ENCODE data around the gene RASSF8.

RASSF8 gene, protein sequence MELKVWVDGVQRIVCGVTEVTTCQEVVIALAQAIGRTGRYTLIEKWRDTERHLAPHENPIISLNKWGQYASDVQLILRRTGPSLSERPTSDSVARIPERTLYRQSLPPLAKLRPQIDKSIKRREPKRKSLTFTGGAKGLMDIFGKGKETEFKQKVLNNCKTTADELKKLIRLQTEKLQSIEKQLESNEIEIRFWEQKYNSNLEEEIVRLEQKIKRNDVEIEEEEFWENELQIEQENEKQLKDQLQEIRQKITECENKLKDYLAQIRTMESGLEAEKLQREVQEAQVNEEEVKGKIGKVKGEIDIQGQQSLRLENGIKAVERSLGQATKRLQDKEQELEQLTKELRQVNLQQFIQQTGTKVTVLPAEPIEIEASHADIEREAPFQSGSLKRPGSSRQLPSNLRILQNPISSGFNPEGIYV

DNA sequence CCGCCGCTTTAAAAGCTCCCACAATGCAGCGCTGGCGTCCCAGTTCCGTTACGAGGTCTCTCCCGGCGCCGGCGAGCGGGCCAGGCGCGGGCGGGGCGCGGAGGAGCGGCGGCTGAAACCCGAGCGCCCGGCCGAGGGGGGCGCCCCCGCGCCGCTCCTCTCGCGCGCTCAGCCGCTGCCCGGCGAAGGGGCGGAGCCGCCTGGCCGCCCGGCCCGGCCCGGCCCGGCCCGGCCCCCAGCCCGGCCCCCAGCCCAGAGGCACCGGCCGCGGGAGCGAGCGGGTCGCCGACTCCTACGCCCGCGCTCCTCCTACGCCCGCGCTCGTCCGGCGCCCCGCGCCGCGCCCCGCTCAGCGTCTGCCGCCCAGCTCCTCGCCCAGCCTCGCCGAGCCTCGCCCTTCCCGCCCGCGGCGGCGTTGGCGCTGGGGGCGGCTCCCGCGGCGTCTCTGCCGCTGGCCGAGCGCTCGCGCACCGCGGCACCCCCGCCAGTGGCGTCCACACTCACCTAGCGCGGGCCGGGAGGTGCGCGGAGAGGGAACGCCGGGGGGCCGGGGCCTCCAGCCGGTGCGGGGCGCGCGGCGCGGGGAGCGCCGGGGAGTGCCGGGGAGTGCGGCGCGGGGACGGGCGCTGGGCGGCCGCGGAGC lies at the start of gene RASSF8:
TSS of gene RASSF8 (plus strand) at position 255 of the 643 bp plus-strand sequence. CDS start 96,662 bp downstream, outside the sequence.
- DNase-seq (ENCODE audit: low read depth) = no peak

DNA sequence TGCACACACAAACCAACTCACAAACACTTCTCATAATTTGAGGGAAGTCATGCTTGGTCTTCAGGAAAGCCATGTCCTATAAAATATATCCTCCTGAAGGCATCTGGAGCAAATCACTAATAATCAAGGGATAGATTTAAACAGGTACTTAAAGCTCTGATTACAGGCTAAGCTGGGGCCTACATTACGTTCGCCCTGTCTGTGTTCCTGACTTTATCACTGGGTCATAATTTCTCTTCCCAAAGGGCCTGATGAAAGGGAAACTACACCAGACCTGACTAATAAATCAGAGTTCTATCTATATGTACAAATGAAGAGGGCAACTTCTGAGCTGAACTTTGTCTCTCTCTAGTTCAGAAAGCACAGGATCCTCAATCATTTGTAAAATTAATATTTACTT lies 43.9 kb upstream of the RASSF8 start:
- DNase-seq (ENCODE audit: low read depth) = no peak

DNA sequence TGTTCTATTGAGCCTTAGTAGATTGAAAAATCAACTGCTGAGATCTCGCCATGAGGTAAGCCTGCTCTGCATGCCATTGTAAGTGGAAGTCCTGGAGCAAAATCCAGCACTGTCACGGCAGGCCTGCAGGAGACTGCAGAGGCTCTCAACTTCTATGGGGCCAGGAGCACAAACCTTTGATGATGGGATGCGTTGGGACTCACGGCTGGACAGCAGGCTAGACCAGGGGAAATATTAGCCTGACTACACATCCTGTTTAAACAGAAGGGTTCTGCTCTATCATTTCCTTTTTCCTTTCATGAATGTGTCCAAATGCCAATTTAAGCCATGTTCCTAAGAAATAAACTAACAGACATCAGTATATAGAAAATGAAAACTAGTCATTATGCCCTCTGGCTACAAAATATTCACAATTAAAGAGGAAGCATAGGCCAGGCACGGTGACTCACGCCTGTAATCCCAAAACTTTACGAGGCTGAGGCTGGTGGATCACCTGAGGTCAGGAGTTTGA lies 33.9 kb upstream of the RASSF8 start:
- no peak for DNase-seq (ENCODE audit: low read depth)

DNA sequence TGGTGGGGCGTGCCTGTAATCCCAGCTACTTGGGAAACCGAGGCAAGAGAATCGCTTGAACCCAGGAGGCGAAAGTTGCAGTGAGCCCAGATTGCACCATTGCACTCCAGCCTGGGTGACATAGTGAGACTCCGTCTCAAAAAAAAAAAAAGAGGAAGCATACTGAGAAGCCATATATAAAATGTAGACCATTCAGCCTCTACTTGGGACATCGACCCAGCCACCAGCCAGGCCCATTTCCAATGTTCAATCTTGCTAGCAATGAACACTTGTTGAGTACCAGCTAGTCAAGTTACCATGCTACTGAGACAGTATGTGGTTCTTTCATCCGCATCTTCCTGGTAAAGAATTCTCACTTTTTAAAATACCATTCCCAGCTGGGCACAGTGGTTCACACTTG lies 33.4 kb upstream of the RASSF8 start:
- no peak for DNase-seq (ENCODE audit: low read depth)

DNA sequence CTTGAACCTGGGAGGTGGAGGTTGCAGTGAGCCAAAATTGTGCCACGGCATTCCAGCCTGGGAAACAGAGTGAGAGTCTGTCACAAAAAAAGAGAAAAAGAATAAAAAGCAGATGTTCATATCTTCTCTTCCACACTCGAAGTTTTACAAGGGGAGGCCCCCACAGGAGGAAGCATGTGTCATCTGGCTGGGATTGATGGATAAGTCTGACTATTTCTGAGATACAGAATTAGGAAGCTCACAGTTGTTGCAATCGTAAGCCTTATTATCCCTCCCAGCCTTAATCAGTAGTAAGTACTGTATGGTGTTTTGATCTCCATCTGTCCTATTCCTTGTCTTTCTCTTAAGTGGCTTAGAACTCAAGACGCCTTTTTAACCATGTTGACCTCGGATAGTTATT lies 31.9 kb upstream of the RASSF8 start:
- no peak for DNase-seq (ENCODE audit: low read depth)

DNA sequence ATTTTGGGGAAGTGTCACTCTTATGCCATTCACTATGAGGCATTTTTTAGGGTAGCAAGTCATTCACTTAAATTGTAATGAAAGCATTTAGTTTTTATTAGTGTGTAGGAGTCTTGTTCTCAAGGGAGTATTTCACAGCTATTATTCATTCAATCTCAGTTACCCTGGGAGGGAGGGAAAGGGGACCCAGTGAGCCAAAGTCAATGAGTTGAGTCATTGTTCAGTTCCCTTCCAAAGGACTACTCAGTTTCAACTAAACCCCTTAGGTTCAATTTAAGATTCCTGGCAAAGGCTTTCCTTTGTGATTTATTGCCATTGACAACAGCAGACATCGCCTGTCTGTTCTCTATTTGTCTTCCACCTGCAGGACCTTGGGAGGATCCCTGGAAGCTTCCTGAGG lies 29.3 kb upstream of the RASSF8 start:
- DNase-seq (ENCODE audit: low read depth) = no peak

DNA sequence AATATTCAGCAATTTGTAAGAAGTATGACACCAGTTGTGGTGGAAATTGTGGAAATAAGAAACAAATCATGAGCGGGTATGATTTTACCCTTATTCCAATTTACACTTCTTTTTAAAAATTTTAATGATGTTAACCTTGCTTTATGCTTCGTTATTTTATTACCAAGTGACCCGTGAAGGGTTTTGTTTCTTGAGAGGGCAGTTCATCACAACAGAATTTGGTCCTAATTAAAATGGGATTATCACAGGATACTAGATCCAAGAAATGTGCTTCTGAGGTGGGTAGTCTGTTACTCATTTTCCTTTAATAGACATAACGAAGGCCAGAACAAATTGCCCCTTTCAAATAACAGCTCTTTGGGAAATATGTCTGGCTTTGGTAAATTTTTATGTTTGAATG lies 25.5 kb upstream of the RASSF8 start:
- DNase-seq (ENCODE audit: low read depth) = no peak

DNA sequence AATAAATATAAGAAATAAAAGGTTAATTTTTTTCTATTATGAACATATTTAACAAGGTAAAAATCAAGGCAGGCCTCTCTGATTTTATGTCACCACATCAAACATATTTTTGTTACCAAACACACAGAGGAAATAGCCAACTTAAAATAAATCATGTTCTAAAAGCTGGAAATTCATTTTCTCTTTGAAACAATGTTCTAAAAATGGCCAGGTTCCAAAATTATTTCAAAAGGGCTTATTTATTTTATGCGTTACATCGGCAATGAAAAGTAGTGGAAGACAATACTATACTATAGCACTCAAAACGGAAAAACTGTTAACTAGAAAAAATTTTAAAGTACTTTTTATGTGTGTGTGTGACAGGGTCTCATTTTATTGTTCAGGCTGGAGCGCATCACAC lies 24.0 kb upstream of the RASSF8 start:
- no peak for DNase-seq (ENCODE audit: low read depth)

DNA sequence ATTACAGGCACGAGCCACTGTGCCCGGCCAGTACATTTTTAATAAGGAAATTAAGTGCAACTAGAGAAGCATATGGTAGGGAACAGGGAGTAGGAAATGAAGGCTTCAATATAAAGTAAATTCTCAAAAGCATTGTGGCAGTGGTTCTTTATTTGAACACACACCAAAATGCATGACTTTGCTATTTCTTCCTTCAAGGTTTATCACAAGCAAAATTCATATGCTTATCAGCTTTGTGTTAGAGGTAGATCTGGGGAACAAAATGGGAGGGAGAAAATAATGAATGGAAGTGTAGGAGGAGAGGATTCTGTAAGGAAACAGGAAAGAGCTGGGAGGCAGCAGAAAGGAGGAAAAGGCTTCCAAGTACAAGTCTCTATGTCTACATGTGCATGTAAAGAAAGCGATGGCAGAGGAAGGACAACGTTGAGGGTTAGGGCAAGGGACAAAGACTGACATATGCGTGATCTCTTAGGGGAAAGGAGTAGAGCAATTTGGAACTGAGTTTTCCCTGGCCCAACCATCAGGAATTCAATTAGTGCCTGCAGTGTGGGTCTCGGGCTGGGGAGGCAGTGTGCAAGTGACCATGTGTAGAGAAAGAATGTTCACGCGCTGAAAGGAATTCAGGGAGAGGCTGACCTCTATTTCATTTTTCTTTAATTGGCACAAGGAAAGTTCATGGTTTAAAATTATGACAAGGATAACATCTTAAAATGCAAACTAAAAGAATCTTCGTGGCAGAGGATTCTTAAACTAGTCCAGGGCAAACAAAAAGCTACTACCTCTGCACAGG lies 22.9 kb upstream of the RASSF8 start:
- no peak for DNase-seq (ENCODE audit: low read depth)

DNA sequence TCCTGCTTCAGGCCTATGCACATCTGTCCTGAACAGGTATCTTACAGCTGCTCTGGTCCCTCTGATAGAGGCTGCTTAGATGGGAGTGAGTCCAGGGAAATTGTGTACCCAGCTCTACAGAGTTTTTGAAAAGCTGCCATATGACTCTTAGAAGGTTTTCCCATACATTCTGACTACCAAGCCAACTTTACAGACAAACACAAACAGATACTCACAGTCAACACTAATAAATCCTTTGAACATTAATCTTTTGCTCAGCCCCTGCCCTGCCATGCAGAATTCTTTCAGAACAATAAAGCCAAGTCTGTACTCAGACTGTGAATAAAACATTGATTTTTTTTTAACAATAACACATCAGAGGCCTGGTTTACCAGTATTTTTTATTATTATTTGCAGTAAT lies 21.4 kb upstream of the RASSF8 start:
- DNase-seq (ENCODE audit: low read depth) = no peak

DNA sequence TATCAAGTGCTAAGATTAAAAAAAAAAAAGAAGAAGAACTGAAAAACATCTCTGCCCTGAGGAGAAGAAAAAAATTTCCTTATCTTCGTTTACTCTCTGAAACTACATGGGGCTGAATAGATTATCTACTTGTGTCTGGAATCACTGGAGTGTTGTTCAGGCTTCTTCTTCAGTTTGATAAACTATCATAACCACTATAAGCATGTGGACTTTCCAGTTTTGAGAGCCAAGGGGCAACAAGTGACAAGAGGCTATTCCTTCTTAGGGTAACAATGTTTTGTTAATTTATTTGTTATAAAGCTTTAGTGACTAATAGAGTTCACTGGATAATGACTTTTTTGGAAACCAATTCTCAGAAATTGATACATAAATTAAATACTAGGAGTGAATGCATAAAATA lies 19.9 kb upstream of the RASSF8 start:
- no peak for DNase-seq (ENCODE audit: low read depth)

DNA sequence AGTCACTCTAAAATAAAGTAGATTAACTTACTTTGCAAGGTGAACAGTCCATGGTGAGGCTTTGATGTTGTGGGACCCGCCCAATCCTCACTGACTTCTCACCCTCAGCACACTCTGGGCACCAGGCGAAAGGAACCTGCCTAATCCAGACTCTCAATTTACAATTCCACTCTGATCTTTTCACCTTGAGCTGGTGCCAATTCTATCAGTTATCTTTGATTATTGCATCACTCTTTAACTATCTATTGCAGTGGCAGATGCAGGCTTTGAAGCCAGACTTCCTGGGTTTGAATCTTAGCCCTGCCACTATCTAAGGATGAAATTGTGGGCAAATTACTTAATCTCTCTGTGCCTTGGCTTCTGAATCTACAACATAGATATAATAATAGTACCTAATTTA lies 18.9 kb upstream of the RASSF8 start:
- DNase-seq (ENCODE audit: low read depth) = no peak

DNA sequence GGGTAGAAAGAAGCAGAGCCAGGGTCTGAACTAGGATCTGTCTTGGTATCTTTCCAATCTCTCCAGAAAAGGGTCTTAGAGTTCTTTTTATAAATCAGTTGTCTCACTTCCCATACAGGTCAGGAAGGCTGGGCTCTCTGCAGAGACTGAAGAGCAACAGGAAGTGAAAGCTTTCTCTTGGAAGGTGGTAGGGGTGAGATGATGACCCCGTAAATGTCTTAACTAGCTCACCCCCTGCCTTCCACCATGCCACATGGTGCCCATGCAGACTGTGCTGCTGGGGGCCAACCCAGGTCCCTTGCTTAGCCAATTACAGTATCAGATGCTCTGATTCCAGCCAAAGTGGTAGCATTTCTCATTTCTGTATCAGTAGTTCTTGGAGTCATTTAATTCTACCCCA lies 17.6 kb upstream of the RASSF8 start:
- no peak for DNase-seq (ENCODE audit: low read depth)

DNA sequence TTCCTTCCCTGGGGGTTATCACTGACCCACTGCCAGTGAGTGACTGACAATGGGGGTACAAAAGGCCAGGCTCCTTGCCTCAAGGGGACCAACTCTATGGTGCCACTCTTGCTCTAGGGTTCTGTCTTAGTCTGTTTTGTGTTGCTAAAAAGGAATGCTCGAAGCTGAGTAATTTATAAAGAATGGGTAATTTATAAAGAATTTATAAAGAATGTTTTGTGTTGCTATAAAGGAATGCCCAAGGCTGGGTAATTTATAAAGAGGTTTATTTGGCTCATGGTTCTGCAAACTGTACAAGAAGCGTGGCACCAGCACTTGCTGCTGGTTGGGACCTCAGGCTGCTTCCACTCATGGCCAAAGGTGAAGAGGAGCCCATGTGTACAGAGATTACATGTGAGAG lies 15.8 kb upstream of the RASSF8 start:
- DNase-seq (ENCODE audit: low read depth) = no peak

DNA sequence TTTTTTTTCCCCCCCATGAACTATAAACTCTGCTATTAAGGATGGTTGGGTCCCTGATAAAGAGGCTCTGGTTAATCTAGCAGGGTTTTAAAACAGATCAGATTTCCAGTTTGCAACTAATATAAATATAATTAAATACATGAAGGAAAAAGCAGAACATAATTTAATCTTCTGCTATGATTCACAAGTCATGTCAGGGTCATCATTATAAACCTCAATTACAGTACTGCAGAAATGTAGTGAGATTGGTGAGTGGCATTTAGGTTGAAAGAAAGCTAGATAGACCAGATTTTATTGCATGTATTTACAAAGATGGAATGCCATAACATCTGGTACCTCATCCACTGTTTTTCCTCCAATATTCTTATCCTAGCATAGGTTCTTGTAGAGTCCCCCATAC lies 14.5 kb upstream of the RASSF8 start:
- no peak for DNase-seq (ENCODE audit: low read depth)

DNA sequence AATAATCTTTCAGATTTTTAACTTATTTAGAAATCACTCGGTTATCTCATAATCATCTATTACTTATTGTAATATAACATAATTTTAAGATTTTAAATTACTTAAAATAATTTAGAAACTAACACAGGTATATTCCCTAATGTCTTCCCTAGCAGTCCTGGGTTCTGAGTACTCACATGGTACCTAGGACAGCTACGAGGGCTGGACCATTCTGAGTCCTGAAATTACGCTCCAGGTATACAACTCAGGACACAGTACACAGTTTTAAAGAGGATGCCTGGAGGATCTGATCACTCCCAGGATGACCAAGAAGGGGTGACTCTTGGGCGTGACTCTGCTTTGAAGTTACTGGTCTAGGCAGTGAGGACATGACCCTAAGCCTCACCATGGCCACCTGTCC lies 9.1 kb upstream of the RASSF8 start:
- DNase-seq (ENCODE audit: low read depth) = no peak

DNA sequence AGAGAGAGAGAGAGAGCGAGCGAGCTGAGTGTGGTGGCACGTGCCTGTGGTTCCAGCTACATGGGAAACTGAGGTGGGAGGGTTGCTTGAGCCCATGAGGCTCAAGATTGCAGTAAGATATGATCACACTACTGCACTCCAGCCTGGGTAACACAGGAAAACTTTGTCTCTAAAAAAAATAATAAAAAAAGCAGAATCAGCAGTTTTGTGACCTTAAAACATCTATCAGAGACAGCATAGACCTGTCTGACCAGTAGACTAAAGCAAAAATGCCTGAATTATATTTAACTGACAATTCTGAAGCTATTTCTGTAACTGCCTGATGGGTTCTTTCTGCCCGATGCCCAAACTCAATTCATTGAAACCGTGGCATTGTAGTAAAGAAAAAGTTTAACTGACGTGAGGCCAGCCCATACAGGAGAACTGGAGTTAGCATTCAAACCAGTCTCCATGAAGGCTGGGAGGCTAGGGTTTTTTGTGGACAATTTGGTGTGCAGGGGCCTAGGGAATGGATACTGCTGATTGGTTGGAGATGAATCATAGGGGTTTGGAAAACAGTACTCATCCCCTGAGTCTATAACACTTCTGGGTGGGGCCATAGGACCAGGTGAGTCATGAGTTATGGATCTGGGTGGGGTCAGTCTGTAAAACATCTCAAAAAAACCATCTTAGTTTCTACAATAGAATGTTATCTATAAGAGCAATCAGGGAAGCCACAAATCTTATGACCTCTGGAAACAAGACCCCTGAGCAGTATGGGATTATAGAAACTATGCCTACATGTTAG lies 8.0 kb upstream of the RASSF8 start:
- DNase-seq (ENCODE audit: low read depth) = no peak

DNA sequence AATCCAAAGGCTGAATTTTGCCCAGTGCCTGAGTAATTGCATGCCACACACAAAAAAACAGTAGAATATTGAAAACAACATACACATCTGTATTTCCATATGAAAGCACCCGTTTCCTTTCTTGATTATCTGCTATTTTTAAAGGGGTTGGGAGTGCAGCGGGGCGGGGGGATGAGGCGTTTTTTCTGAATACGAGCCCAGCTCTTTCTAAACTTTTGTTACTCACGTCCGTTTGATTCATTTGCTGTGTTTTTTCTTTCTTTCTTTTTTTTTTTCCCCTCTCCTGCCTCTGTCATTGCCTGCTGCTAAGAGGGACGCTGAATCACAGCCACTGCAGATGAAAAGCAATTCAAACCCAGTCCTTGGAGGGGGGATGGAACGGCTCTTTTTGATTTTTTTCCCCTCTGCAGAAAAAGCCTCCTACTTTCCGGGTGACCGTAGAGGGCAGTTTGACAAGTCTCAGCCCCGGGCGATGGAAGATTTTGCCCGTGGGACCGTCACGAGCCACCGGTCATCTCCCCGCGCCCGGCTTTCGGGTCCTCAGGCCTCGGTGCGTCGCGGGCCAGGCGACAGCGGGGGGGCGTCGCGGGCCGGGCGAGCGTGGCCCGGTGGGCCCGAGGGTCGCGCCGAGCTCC lies 572 bp upstream of the RASSF8 start:
- DNase-seq (ENCODE audit: low read depth) = no peak

DNA sequence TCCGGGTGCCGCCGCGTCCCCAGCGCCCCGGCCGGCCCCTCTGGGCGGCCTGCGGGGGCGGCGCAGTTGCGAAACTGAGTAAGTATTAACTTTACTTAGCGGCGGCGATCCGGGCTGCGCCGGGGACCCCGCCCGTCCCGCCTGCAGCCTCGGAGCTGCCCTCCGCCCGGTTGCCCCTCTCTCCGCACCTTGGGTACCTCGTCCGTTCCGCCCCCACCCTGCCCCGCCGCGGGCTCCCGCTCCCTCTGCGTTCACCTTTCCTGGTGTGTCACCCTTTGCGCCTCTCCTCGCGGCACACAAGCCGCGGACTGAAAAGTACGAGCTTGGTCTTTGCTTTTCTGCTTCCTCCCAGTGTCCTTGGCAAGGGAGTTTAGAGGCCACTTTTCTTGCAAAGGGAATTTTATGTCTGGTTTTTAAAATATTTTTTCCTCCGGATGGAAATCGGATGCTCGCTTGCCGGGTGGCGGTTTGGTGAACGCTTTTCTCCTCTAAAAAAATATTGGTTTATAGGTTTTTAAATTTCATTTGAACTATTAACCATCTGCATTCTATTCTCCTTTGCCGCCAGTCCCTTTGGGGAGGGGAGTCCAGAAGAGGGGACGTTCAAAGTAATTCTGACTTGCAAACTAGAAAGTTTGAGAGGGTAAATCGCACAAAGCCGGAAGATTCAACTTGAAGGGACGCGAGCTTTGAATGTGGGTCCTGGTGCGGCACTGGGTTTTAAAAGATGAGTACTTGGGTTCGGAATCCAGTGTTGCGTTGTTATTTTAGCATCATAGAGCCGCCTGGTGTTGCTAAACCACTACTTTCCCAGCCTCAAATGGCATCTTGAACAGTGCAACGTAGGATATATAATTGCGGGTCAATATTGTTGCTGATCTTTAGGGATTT lies 834 bp downstream of the RASSF8 start:
- no peak for DNase-seq (ENCODE audit: low read depth)

DNA sequence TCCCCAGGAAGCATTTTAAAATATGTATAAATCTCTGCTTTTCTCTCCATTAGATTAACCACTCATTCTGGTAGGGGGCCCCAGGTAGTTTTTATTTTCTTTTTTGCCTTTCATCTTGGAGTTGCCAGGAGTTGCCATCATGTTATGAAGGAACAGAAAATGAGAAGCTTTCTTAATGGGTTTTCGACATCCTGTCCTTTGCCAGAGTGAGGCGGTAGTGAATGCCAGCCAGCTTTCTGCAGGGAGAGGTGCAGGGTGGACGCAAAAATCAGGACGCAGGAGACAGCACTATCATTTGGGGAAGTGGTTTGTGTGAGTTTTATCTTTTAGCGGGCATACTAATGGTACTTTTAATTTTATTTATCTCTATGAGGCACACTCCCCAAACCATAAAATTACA lies 1.7 kb downstream of the RASSF8 start:
- no peak for DNase-seq (ENCODE audit: low read depth)

Data from activated T-cell treated with anti-CD3 and anti-CD28 coated beads for 1 hour (primary cell).